ENCODE data around the gene SGMS1. TPM values are rescaled to one million over a fixed set of nuclear protein-coding genes. Genes with fewer than 3 reads are reported as not detected.

Gene SGMS1
- total RNA-seq, 1 experiment from 2014 or later: 20.4 TPM

- Histone ChIP-seq H2BK5ac (ENCODE audit: insufficient read length, low read length) (no peak overlapping the region), H2AFZ (ENCODE audit: low read length) (no peak overlapping the region), H2BK12ac (ENCODE audit: insufficient read length, low read depth, low read length) (no peak overlapping the region), H4K5ac (ENCODE audit: insufficient read length, low read depth, low read length) (no peak overlapping the region), H3K4me1 (ENCODE audit: insufficient read depth, low read length) (peaks cover 2% of the 10 kb centered on the region), H3K4ac (ENCODE audit: low read depth, low read length) (no peak overlapping the region), H3K23me2 (ENCODE audit: insufficient read length, low read depth, low read length, poor library complexity, severe bottlenecking) (no peaks in the 10 kb centered on the region), H4K8ac (replicated peaks; ENCODE audit: insufficient read length, low read depth, low read length) (no peak overlapping the region), H3K79me2 (ENCODE audit: insufficient read depth, low read length) (no peaks in the 10 kb centered on the region; the same call in 1 of the 2 replicates), H3K9ac (ENCODE audit: extremely low read depth, insufficient read length, low read length) (no peak overlapping the region), H2AK5ac (ENCODE audit: insufficient read length, low read length) (no peak overlapping the region), H4K20me1 (ENCODE audit: control insufficient read depth, insufficient read depth, insufficient read length) (no peaks in the 10 kb centered on the region), H3K23ac (ENCODE audit: insufficient read length, low read depth, low read length) (no peak overlapping the region), H4K91ac (ENCODE audit: insufficient read length, low read depth, low read length) (no peak overlapping the region), H3K9me3 (ENCODE audit: control insufficient read depth, low read depth, low read length) (no peaks in the 10 kb centered on the region), H2BK120ac (ENCODE audit: low read depth, low read length, poor library complexity, severe bottlenecking) (no peak overlapping the region), H2BK20ac (ENCODE audit: low read depth, low read length, poor library complexity, severe bottlenecking) (no peak overlapping the region), H3K27me3 (ENCODE audit: insufficient read depth, low read length) (no peaks in the 10 kb centered on the region), H3K14ac (ENCODE audit: insufficient read depth, low read length) (no peak overlapping the region), H3K56ac (ENCODE audit: insufficient read length, low read depth, low read length) (no peak overlapping the region), H3K27ac (ENCODE audit: insufficient read length, low read depth, low read length) (no peak overlapping the region), H3T11ph (ENCODE audit: low read length) (no peak overlapping the region), H3K79me1 (ENCODE audit: insufficient read depth, low read depth, low read length, poor library complexity, severe bottlenecking) (no peaks in the 10 kb centered on the region), H3K18ac (ENCODE audit: insufficient read length, low read depth, low read length) (no peak overlapping the region), H2BK15ac (ENCODE audit: low read depth, low read length) (no peak overlapping the region), H3K4me2 (ENCODE audit: insufficient read depth, insufficient read length, low read length) (no peak overlapping the region)
- Mint-ChIP-seq H3K27me3 (ENCODE audit: low read depth) (no peaks in the 10 kb centered on the region), H3K36me3 (ENCODE audit: insufficient read depth in 1 of 3, low read depth in 3 of 3) (peaks cover 2 to 10% (median 6%) of the 10 kb centered on the region in 3 experiments; a peak in 4 of 7 replicates), H3K9me3 (peaks cover 0 to 5% of the 10 kb centered on the region in 2 experiments; a peak in 2 of 5 replicates), H3K4me1 (peaks cover 14 to 19% of the 10 kb centered on the region in 2 experiments), H3K27ac (no peak overlapping the region), H3K4me3 (no peak overlapping the region)
- TF ChIP-seq CTCF (conservative IDR thresholded peaks at IDR 0.05): no peak
- no peak for DNase-seq
- whole genome bisulfite sequencing (ENCODE audit: extremely low coverage, insufficient read length, low lambda C conversion rate): no CpG with 5 or more reads among the region's 1 CpG
These were observed 221.3 kb downstream of the SGMS1 start for GRCh38 chr10:50402466-50402865.
